ENCODE measurements around the gene ZNF341. TPM values are rescaled to one million over a fixed set of nuclear protein-coding genes. Genes with fewer than 3 reads are reported as not detected.

Gene ZNF341
- total and polyA plus RNA-seq, 2 experiments from 2014 or later: 4.3 to 6.1 TPM

DNA sequence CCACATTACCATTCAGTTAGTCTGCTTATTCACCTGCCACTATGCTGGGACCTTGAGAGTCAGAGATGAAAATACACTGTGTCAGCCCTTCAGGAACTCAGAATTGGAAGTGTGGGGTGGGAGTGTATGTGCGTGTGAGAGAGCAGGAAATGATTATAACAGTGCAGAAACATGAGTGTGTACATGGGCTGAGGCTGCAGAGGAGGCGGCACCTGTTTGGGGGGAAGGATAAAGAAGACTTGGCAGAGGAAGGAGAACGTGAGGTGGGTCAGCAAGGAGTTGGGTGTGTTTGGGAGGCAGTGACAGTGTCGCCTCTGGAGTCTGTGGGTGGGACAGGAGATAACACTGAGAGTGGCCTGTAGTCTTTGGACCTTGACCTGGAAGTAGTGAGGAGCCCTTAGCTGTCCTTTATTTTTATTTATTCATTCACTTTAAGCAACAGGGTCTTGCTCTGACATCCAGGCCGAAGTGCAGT lies 82.5 kb downstream of the ZNF341 start (continued):
- TF ChIP-seq, protein P1, sequence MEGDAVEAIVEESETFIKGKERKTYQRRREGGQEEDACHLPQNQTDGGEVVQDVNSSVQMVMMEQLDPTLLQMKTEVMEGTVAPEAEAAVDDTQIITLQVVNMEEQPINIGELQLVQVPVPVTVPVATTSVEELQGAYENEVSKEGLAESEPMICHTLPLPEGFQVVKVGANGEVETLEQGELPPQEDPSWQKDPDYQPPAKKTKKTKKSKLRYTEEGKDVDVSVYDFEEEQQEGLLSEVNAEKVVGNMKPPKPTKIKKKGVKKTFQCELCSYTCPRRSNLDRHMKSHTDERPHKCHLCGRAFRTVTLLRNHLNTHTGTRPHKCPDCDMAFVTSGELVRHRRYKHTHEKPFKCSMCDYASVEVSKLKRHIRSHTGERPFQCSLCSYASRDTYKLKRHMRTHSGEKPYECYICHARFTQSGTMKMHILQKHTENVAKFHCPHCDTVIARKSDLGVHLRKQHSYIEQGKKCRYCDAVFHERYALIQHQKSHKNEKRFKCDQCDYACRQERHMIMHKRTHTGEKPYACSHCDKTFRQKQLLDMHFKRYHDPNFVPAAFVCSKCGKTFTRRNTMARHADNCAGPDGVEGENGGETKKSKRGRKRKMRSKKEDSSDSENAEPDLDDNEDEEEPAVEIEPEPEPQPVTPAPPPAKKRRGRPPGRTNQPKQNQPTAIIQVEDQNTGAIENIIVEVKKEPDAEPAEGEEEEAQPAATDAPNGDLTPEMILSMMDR (conservative IDR thresholded peaks at IDR 0.05; ENCODE audit: low read depth in 2 of 2): no peak

- Histone ChIP-seq H3K27ac (ENCODE audit: low read depth) (0 out of 2 replicates have a peak overlapping the region, but pooled peaks have one; percentile 9), H3K4me1 (ENCODE audit: insufficient read depth) (peaks cover 14% of the 10 kb centered on the region), H3K79me2 (replicated peaks; ENCODE audit: insufficient read depth) (peaks cover 93% of the 10 kb centered on the region), H3K4me3 (no peak overlapping the region), H3K27me3 (ENCODE audit: insufficient read depth) (no peaks in the 10 kb centered on the region), H3K36me3 (ENCODE audit: insufficient read depth) (no peaks in the 10 kb centered on the region), H3K4me2 (no peak overlapping the region), H3K9me2 (ENCODE audit: insufficient read depth) (no peaks in the 10 kb centered on the region), H3F3A (replicated peaks; ENCODE audit: low read depth) (no peaks in the 10 kb centered on the region), H4K20me1 (replicated peaks; ENCODE audit: insufficient read depth) (peaks cover 56% of the 10 kb centered on the region), H2AFZ (no peak overlapping the region)
- Mint-ChIP-seq H3K27me3 (ENCODE audit: insufficient read depth, low read depth, poor library complexity) (peaks cover 4% of the 10 kb centered on the region), H3K36me3 (ENCODE audit: low read depth) (peaks cover 3% of the 10 kb centered on the region; the same call in 1 of the 3 replicates), H3K4me1 (peaks cover 30% of the 10 kb centered on the region), H3K4me3 (no peak overlapping the region), H3K9me3 (no peaks in the 10 kb centered on the region), H3K27ac (no peak overlapping the region)
- DNase-seq (ENCODE audit: low spot score) (no peak), ATAC-seq (no peak)
- no peak for TF ChIP-seq ZNF331 (CRISPR knock-in tag; IDR thresholded peaks at IDR 0.05; ENCODE audit: low read depth)
- no peak for TF ChIP-seq EZH2phosphoT487 (IDR thresholded peaks at IDR 0.05; ENCODE audit: unreplicated experiment)
- no peak for TF ChIP-seq ZNF462 (CRISPR knock-in tag; IDR thresholded peaks at IDR 0.05)
- TF ChIP-seq, protein P2, sequence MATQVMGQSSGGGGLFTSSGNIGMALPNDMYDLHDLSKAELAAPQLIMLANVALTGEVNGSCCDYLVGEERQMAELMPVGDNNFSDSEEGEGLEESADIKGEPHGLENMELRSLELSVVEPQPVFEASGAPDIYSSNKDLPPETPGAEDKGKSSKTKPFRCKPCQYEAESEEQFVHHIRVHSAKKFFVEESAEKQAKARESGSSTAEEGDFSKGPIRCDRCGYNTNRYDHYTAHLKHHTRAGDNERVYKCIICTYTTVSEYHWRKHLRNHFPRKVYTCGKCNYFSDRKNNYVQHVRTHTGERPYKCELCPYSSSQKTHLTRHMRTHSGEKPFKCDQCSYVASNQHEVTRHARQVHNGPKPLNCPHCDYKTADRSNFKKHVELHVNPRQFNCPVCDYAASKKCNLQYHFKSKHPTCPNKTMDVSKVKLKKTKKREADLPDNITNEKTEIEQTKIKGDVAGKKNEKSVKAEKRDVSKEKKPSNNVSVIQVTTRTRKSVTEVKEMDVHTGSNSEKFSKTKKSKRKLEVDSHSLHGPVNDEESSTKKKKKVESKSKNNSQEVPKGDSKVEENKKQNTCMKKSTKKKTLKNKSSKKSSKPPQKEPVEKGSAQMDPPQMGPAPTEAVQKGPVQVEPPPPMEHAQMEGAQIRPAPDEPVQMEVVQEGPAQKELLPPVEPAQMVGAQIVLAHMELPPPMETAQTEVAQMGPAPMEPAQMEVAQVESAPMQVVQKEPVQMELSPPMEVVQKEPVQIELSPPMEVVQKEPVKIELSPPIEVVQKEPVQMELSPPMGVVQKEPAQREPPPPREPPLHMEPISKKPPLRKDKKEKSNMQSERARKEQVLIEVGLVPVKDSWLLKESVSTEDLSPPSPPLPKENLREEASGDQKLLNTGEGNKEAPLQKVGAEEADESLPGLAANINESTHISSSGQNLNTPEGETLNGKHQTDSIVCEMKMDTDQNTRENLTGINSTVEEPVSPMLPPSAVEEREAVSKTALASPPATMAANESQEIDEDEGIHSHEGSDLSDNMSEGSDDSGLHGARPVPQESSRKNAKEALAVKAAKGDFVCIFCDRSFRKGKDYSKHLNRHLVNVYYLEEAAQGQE (IDR thresholded peaks at IDR 0.05; ENCODE audit: unreplicated experiment): no peak
- TF ChIP-seq, protein P3, sequence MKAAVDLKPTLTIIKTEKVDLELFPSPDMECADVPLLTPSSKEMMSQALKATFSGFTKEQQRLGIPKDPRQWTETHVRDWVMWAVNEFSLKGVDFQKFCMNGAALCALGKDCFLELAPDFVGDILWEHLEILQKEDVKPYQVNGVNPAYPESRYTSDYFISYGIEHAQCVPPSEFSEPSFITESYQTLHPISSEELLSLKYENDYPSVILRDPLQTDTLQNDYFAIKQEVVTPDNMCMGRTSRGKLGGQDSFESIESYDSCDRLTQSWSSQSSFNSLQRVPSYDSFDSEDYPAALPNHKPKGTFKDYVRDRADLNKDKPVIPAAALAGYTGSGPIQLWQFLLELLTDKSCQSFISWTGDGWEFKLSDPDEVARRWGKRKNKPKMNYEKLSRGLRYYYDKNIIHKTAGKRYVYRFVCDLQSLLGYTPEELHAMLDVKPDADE (IDR thresholded peaks at IDR 0.05): no peak
- TF ChIP-seq POLR2AphosphoS5 (IDR thresholded peaks at IDR 0.05; ENCODE audit: low read depth): no peak
- no peak for TF ChIP-seq EZH2 (IDR thresholded peaks at IDR 0.05; ENCODE audit: low read depth, unreplicated experiment)
- TF ChIP-seq JUNB (IDR thresholded peaks at IDR 0.05; ENCODE audit: unreplicated experiment): no peak
- no peak for TF ChIP-seq STAT1 (IDR thresholded peaks at IDR 0.05; ENCODE audit: unreplicated experiment)
- TF ChIP-seq, protein P1 (conservative IDR thresholded peaks at IDR 0.05; ENCODE audit: low read depth in 2 of 2): no peak
These were observed 83.9 kb downstream of the ZNF341 start for GRCh38 chr20:33815671-33816070.

Data from GM23338 (cell line).